ENCODE results near the gene MGAT4B. TPM values are rescaled to one million over a fixed set of nuclear protein-coding genes. Genes with fewer than 3 reads are reported as not detected.

Gene MGAT4B
- total and polyA plus RNA-seq, 2 of the 13 experiments (the other 11 are each of a cell fraction or from before 2014, with no cell fraction given), result 93.5 to 130 TPM

DNA sequence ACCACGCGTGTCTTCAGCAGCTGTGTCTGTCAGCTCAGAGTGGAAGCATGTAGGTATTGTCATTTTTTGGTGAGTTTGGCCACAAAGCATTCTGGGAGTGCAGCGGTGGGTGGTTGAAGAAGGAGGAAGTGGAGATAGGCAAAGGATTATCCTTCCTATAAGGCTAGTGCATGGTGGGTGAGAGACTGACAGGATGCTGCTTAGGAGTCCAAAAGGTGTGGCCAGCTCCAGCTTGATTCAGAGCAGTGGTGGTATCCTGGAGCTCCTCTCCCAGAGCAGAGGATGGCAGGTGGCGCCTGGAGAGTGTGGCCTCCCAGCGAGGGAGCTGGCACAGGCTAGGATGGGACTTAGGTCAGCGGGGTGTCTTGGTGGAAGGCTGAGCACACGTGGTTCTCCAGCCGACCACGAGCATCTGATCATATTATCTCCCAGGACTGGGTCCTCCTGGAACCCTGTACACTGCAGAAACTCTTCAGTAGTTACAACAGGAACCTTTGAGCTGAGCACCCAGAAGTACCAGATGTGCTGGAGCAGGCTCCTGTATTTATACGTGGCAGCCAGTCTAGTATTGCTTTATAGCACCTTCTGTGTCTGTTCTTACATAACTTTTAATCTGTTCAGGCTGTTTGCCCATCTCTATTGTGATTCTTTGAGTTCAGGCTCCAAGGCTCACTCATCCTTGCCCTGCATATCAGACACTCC, 44.4 kb downstream of the MGAT4B start (continued):
- TF ChIP-seq ZNF800 (CRISPR knock-in tag; IDR thresholded peaks at IDR 0.05) (no peak), MATR3 (CRISPR knock-in tag; IDR thresholded peaks at IDR 0.05) (no peak)

DNA sequence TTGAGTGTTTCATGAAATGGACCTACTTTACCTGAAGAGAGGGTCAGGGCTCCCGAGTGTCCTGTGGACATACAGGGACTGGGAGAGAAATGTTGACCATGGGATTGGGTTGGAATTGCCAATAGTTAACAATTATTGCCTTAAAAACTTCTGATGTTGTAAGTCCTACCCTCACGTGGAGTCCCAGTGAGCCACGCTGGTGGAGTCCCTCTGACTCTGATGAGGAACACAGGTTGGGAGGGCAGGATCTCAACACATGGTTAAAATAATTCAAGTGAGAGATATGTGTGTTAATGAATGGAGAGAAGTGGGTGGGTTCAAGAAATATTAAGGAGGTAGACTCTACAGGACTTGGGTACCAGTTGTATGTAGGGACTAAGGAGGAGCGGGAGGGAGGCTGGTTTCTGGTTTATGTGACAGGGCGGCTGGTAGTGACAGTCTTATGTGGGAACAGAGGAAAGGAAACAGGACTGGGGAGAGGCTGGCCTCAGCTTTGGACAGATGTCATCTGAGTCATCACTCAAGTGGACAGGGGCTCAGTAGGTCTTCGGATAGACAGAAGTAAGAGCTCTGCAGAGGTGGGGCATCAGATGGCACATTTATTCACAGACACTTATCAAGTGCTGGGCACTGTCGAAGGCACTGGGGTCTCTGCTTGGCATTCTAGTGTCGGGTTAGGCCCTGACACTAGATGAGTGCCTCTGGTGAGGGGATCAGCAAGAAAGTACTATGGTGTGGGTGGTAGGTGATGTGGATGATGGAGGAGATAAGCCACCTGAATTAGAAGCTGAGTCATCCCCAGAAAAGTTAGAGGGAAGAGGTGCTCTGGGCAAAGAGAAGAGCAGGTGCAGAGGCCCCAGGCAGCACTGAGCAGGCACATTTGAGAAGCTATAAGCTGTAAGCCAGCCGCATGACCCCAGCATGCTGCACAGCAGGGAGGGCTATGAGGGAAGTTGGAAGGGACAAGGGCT, 46.8 kb downstream of the MGAT4B start:
- H4K20me1 ChIP-seq (ENCODE audit: insufficient read depth, low read length), result peaks cover 40% of the 10 kb centered on the region
- no peaks in the 10 kb centered on the region for H3K9me3 ChIP-seq (ENCODE audit: low read length)
- peaks cover 79% of the 10 kb centered on the region for H3K79me2 ChIP-seq (ENCODE audit: insufficient read depth, low read length)
- 95% methylated on average over 9 of the region's 9 CpGs for WGBS (ENCODE audit: low lambda C conversion rate)
- H3K4me2 ChIP-seq (ENCODE audit: low read depth, low read length), result no peak overlapping the region
- in situ Hi-C loops (cut with HindIII; ENCODE audit: extremely low pct_ligation_motif_present, low pct_unique_long_range_greater_than_20kb), result loop anchor here (25.0 kb wide), 1 partner anchor 327 kb away; no protein-coding TSS in a partner anchor
- no peaks in the 10 kb centered on the region for H3K27me3 ChIP-seq (ENCODE audit: control insufficient read depth in 1 of 2, insufficient read depth in 2 of 2, low read length in 2 of 2)
- DNase-seq (ENCODE audit: low spot score), result no peak
- FAIRE-seq, result no peak
- H2AFZ ChIP-seq (ENCODE audit: low read length), result no peak overlapping the region
- H3K4me3 ChIP-seq (replicated peaks in 1 of 3; ENCODE audit: insufficient read depth in 1 of 3, low read depth in 2 of 3, low read length in 3 of 3), result no peak overlapping the region
- BruUV-seq (replicated peaks), result no TSS peak
- peaks cover 52% of the 10 kb centered on the region for H3K4me1 ChIP-seq (ENCODE audit: insufficient read depth, low read length)
- ATAC-seq, result no peak
- intact Hi-C loops (cut with micrococcal nuclease; ENCODE audit: unreplicated experiment), result loop anchor here (10.0 kb wide), 1 partner anchor 145 kb away; the partner anchor contains the start of gene TBC1D9B
- peaks cover 1 to 7% of the 10 kb centered on the region in 2 experiments; a peak in 3 of 5 replicates for H3K36me3 ChIP-seq (replicated peaks in 1 of 2; ENCODE audit: control insufficient read depth in 1 of 2, insufficient read depth in 2 of 2, low read length in 2 of 2)
- H3K27ac ChIP-seq (ENCODE audit: extremely low read length, insufficient read depth, low read length), result no peak overlapping the region
- ChIA-PET POLR2A (interaction anchor here (0.5 kb wide), 1 partner anchor 98 kb away, joined by 3 read pairs; no protein-coding TSS in a partner anchor), CTCF (ENCODE audit: low intra/inter-chr PET ratio, low total read pairs) (no interaction called here)
- H3K9ac ChIP-seq (ENCODE audit: insufficient read depth, low read depth, low read length), result no peak overlapping the region
- TF ChIP-seq KDM5B (CRISPR knock-in tag; IDR thresholded peaks at IDR 0.05; ENCODE audit: borderline replicate concordance) (no peak), KAT8 (CRISPR knock-in tag; IDR thresholded peaks at IDR 0.05) (no peak), ZNF800 (CRISPR knock-in tag; IDR thresholded peaks at IDR 0.05) (no peak), XBP1 (CRISPR knock-in tag; IDR thresholded peaks at IDR 0.05) (no peak), ZBTB10 (CRISPR knock-in tag; IDR thresholded peaks at IDR 0.05; ENCODE audit: borderline replicate concordance) (no peak)

All from HepG2 (cell line).